Activated effector memory CD4-positive, alpha-beta T cell treated with anti-CD3 and anti-CD28 coated beads, Interleukin-2, amount 50 U/mL, for 16 hours (primary cell): ENCODE data around the gene HTATIP2.
"Not testable (repeated sequence)": the region's sequence is repeated elsewhere in the genome, so short reads cannot be mapped to it uniquely, and the experiment has no call there.

ENCODE experiments used
- DNase-seq: peaks from one replicate; pipeline ENCODE4 v3.0.0-alpha.2; 2020

The HTATIP2 gene

GRCh38 chr11:20372081-20372626, 8.6 kb downstream of the HTATIP2 start:
- DNase-seq, result no peak

GRCh38 chr11:20373147-20373546, 9.6 kb downstream of the HTATIP2 start:
- DNase-seq, result no peak

- DNase-seq, result no peak
Measured at GRCh38 chr11:20373568-20374209, 10.2 kb downstream of the HTATIP2 start.

- no peak for DNase-seq
Measured at GRCh38 chr11:20374741-20375300, 11.3 kb downstream of the HTATIP2 start.

- no peak for DNase-seq
Measured at GRCh38 chr11:20376162-20376730, 12.7 kb downstream of the HTATIP2 start.

GRCh38 chr11:20385996-20386395, 22.5 kb downstream of the HTATIP2 start:
- DNase-seq, result not testable (repeated sequence)

GRCh38 chr11:20387261-20388095, 24.0 kb downstream of the HTATIP2 start, which contains the start of gene PRMT3:
TSS of gene PRMT3 (plus strand) at chr11:20387716. CDS start at chr11:20387747, 31 bp downstream.
- peak; percentile 99 for DNase-seq

- DNase-seq, result no peak
Measured at GRCh38 chr11:20388096-20389055, 24.9 kb downstream of the HTATIP2 start.

- DNase-seq, result no peak
Measured at GRCh38 chr11:20397281-20397680, 33.8 kb downstream of the HTATIP2 start.

- no peak for DNase-seq
Measured at GRCh38 chr11:20399498-20399897, 36.0 kb downstream of the HTATIP2 start.

- no peak for DNase-seq
Measured at GRCh38 chr11:20403059-20403458, 39.5 kb downstream of the HTATIP2 start.

- no peak for DNase-seq
Measured at GRCh38 chr11:20406484-20406883, 43.0 kb downstream of the HTATIP2 start.

GRCh38 chr11:20407344-20407743, 43.8 kb downstream of the HTATIP2 start:
- DNase-seq, result no peak

GRCh38 chr11:20415432-20415831, 51.9 kb downstream of the HTATIP2 start:
- DNase-seq, result no peak

GRCh38 chr11:20417771-20418170, 54.3 kb downstream of the HTATIP2 start:
- no peak for DNase-seq

- no peak for DNase-seq
Measured at GRCh38 chr11:20421946-20422345, 58.4 kb downstream of the HTATIP2 start.

GRCh38 chr11:20429216-20429615, 65.7 kb downstream of the HTATIP2 start:
- DNase-seq, result no peak
